Activated CD8-positive, alpha-beta memory T cell treated with anti-CD3 and anti-CD28 coated beads for 36 hours (primary cell): ENCODE data around the gene MPP1. TPM values are rescaled to one million over a fixed set of nuclear protein-coding genes. Genes with fewer than 3 reads are reported as not detected.

Experiments
- CTCF ChIA-PET: fragments of 350-600 bp; sonication (Branson Sonifier 250); formaldehyde crosslinking; loops from one replicate; lab custom pipeline; 2021; ENCODE audit warnings: antibody characterized with exemption; lab: Charles Lee
- POLR2A ChIA-PET: fragments of 350-600 bp; sonication (Branson Sonifier 250); formaldehyde crosslinking; loops from one replicate; lab custom pipeline; 2021; ENCODE audit warnings: antibody characterized with exemption; lab: Charles Lee
- total RNA-seq, 2 experiments: library from RNA; stranded (reverse); gene quantifications; one replicate each; pipeline ENCODE4 v1.2.3, GENCODE V29; 2021

The MPP1 gene
- total RNA-seq, 2 experiments from 2014 or later, result 15.1 to 15.5 TPM

DNA sequence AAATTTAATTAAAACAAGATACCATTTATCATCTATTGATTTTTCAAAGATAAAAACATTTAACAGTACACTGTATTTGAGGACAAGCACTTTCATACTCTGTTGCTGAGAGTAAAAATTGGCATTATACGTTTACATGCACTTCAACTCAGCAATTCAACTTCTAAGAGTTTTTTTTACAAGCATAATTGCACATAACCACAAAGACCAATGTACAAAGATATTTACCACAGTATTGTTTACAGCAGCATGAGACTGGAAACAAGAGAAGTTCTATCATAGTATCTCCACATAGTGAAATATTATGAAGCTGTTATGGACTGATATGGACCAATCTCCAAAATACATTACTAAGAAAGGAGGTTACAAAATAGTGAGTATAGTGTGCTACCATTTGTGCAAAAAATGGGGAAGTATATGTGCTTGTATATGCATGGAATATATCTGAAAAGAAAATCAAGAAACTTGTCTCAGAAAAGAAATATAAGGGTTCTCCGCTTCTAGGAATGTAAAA is 65.3 kb downstream of the MPP1 start:
- POLR2A ChIA-PET, result no interaction called here

DNA sequence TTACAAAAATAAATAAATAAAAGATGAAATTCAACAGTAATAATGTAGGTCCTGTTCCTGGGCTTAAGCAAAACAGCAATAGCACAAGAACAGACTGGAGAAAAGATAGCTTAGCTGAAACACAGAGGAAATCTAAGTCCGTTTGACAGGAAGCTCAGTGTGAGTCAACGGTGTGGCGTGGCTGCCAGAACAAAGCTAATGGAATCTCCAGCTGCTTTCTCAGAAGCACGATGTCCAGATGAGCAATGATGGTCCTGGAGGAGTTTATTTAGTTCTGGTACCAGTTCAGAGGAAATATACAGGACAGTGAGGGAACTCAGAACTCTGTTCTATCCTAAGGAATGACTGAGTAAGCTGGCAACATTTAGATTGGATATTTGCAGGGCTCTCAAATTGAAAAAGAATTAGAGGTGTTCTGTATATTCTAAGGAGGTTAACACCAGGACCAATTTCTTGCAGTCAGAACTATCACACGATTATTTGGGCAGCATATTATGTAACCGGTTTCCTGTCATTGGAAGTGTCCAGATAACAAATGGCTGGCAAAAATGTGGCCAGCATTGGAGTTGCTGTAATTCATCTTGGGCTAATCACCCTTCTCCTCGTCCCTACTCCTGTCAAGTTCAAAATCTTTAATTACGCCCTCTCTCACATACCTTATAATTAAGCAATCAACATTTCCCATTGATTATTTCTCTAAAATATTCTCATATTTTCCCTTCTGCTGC is 67.1 kb downstream of the MPP1 start:
- CTCF ChIA-PET, result interaction anchor here (0.8 kb wide), 1 partner anchor 11 kb away, joined by 5 read pairs; no protein-coding TSS in a partner anchor
- POLR2A ChIA-PET, result interaction anchor here (1.2 kb wide), 1 partner anchor 9 kb away, joined by 3 read pairs; no protein-coding TSS in a partner anchor

More for the DNA sequence above, 65.3 kb downstream of the MPP1 start:
- CTCF ChIA-PET, result interaction anchor here (1.0 to 1.3 kb wide), 3 partner anchors 9 to 11 kb away, joined by 3 read pairs; no protein-coding TSS in a partner anchor

DNA sequence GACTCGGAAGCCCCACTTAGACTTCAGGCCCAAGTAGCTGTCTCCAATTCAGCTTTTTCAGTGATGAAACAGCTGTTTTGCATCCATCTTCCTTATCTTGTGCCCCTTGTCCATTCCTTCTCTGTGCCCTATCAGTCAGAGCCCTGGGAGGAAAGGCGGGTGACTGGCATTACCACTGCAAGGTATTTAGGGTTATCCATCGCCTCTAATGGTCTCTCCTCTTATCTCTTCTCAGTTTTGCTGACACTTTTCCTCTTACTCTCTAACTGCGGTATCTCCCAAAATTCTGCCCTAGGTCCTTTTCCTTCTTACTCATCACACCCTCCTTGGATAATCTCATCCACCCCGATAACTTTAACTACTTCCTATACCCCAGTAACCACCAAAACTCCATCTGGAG is 68.1 kb downstream of the MPP1 start:
- POLR2A ChIA-PET, result interaction anchor here (1.2 kb wide), 1 partner anchor 8 kb away, joined by 3 read pairs; no protein-coding TSS in a partner anchor
- CTCF ChIA-PET, result interaction anchor here (0.8 kb wide), 1 partner anchor 12 kb away, joined by 5 read pairs; no protein-coding TSS in a partner anchor

DNA sequence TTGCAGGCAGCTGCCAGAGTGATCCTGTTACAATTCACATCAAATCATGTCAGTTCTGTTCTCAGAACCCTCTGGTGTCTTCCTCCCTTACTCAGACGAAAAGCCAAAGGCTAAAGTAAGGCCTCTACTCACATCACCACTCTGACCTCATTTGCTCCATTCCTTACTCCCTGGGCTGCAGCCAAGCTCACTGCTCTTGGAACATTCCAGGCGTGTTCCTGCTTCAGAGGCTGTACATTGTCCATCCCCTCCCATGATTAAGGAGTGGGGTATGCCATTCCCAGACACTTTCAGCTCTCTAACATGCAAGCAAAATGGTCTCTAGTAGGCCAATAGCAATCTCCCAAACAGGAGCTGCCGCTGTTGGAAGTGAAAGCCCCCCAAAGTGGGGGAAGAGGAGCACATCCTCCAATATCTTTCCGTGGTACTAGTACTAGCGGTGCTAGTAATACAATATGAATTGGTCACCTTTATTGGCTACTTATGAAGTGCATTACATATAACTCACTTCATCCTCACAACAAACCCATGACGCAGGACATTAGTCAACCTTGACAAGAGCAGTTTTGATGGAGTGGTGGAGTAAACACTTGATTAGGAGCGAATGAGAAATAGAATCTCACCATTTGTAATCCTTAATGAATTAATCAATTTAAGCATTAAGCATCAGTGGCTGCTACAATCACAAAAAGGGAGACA is 69.4 kb downstream of the MPP1 start:
- POLR2A ChIA-PET, result no interaction called here
- CTCF ChIA-PET, result interaction anchor here (1.5 kb wide), 1 partner anchor 13 kb away, joined by 6 read pairs; no protein-coding TSS in a partner anchor

DNA sequence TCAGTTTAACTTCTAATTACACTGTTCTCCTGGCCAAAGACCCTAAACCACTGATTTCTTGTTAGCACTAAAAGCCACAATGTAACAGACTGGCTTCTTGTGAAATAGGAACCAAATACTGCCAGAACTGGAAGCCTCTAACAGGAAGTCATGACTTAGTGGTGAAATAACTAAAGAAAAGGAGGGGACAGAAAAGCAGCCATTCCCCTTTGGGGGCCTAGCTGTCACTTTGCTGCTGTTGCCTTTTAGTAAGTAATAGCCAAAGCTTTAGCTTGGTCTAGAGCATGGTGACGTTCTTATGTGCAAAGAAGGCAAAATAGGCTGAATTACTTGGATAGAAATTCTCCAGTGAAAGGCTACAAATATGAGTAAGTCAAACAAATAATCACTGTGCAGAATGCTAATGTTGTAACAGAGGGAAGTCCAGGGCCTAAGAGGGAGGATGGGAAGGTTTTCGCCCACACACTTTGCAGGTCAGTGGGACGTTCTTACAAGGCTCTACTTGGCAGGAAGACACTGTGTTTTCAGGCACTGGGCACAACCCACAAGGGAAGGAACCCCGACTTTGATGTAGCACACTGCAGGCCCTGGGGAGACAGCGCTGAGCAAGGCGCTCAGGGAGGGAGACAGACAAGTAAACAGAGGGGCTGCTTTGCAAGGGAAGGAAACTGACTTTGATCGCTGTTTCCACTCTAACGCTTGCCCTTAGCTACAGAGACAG is 71.1 kb downstream of the MPP1 start:
- CTCF ChIA-PET, result interaction anchor here (0.7 to 1.2 kb wide), 2 partner anchors 14 to 16 kb away, joined by 3 read pairs; no protein-coding TSS in a partner anchor
- POLR2A ChIA-PET, result interaction anchor here (0.7 kb wide), 1 partner anchor 21 kb away, joined by 3 read pairs; no protein-coding TSS in a partner anchor

DNA sequence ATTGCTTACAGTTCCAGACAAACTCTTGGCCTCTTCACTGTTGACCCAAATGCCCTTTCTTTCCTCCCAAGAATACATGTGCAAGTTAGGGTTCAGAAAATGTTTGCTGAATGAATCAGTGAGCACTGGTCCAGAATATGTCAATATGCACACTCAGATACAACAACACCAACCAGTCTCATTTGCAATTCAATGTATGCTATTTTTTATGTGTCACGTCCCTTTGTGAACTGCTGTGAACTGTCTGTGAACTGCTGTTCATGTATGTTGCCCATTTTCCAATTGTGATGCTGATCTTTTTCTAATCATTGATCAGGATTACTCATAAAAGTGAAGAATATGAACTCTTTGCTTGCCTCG is 72.2 kb downstream of the MPP1 start:
- ChIA-PET POLR2A (no interaction called here), CTCF (interaction anchor here (1.1 to 1.5 kb wide), 4 partner anchors 8 to 18 kb away, joined by 3 to 6 read pairs (median 4); partner anchors contain the start of gene GAB3)

DNA sequence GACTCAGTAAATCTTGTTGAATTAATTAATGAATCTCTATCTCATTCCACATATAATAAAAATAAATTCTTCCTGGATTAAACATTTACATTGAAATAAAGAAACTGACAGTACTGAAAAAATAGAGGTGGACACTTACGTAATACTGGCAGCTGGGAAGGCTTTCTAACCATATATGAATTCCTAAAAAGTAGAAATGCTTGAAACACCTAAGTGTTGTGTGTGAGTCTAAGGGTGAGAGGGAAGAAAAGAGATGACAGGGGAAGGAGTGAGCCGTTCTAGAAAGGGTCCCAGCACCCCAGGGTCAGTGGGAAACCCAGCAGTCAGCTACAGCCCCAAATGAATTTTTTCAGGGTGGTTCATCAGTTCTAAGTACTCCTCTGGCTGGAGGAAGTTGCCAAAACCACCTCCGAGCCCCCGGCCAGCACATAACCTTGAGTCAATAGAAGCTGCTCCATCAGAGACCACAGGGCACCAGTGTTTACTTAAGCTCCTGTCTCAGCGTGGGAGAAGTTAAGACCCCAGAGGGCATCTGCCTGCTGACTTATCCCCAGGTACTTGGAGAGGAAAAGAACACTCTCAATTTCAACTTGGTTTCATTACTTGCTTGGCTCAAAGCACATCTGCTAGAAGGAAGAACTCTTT is 72.7 kb downstream of the MPP1 start:
- ChIA-PET CTCF (interaction anchor here (1.1 to 1.5 kb wide), 5 partner anchors 8 to 18 kb away, joined by 3 to 6 read pairs (median 4); partner anchors contain the start of gene GAB3), POLR2A (interaction anchor here (1.2 kb wide), 1 partner anchor 14 kb away, joined by 4 read pairs; no protein-coding TSS in a partner anchor)

DNA sequence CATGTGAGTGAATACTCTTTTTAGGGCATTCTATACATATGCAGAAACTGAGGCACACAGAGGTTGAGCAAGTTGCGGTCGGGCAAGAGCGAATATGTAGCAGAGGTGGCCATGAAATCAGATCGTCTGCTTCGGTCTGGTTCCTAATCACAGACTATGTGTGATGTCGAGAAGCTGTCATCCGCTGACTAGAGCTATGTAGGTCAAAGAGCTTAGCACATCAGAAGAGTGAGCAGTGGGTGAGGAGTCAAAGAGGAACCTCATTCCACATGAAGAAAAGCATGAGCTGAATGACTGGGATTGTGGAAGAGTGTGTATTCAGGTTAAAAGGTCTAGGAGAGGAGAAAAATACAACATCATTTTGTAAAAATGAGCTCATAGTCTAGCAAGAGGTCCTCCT is 73.4 kb downstream of the MPP1 start:
- ChIA-PET POLR2A (interaction anchor here (1.2 kb wide), 1 partner anchor 13 kb away, joined by 4 read pairs; no protein-coding TSS in a partner anchor), CTCF (interaction anchor here (1.2 to 1.5 kb wide), 3 partner anchors 15 to 19 kb away, joined by 4 to 6 read pairs (median 4); partner anchors contain the start of gene GAB3)

DNA sequence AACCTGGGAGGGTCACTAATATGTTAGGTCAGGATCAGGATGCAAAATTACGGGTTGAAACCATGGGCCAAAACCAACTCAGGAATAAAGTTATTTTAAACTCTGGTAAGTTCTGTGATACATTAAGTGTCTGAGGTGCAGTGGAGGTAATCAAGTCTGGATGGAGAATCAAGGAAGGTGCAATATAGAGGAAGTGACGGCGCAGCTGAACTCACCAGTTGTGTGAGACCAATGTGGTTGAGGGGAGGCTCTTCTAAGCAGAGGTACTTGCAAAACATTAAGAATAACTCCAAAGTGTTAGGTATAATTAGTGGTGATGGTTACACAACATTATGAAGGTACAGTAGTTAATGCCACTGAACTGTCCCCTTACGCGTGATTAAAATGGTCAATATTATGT is 74.1 kb downstream of the MPP1 start:
- CTCF ChIA-PET, result no interaction called here
- POLR2A ChIA-PET, result no interaction called here

DNA sequence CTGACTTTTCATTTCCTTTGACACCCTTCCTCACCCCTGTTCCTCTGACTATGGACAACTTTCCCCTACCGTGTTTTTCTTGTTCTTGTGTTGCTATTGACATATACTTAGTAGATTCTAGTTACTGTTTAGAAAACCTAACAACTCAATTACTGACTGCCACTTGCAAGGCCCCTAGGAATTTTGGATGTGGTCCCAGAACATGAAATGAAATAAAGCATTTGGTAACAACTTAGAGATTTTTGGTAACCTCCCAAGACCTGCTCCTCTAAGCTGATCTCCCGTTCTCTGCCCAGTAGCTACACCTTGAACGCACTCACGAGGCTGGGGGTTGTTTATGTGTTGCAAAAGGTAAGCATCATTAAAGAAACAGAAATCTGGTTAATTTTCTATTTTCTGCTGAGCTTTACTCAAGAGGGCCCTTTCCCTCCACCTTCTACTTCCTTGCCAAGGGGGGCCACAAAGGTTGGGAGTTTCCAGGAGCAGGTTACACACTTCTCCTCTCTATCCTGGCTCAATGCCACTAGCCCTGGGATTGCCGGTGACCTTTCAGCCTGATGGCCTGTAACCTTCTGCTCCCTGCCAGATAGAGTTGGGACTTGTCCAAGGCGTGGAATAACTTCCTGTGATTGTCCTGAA is 74.9 kb downstream of the MPP1 start:
- POLR2A ChIA-PET, result no interaction called here
- CTCF ChIA-PET, result interaction anchor here (1.7 to 2.4 kb wide), 2 partner anchors 11 to 18 kb away, joined by 5 to 9 read pairs; no protein-coding TSS in a partner anchor

DNA sequence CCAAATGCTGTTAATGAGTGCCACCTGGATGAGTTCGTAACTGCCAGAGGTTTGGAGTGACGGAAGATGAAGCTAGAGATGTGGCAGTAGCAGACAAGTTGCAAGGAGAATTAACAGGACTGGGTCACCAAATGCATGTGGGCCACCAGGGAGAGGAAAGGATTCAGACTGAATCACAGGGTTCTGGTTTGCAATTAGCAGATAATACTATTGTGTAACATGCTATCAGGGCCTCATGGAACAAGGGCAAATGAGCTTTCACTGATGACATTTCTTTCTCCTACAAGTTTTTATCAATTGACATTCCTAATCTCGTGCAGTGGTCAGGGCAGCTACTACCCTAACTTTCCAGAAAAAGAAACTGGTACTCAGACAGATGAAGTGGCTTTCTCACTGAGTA is 75.8 kb downstream of the MPP1 start:
- ChIA-PET CTCF (interaction anchor here (1.1 to 2.4 kb wide), 4 partner anchors 10 to 19 kb away, joined by 3 to 9 read pairs (median 4); no protein-coding TSS in a partner anchor), POLR2A (interaction anchor here (0.9 to 1.5 kb wide), 2 partner anchors 8 to 10 kb away, joined by 3 to 4 read pairs; no protein-coding TSS in a partner anchor)

Other genes starting within 250 kb of the MPP1 start
- not detected for gene CTAG1A, start 220.4 kb downstream of the MPP1 start, total RNA-seq
- not detected for gene CTAG1B, start 186.2 kb downstream of the MPP1 start, total RNA-seq
- 10 to 100 TPM; 46.5 to 48.2 TPM for gene CTAG2, start 151.9 kb downstream of the MPP1 start, total RNA-seq
- gene GAB3, start 54.4 kb downstream of the MPP1 start, total RNA-seq, result 1 to 10 TPM; 5.6 to 6.0 TPM
- gene DKC1, start 42.6 kb downstream of the MPP1 start, total RNA-seq, result 100 to 1,000 TPM; 202 to 203 TPM
- not detected for gene SMIM9, start 29.2 kb upstream of the MPP1 start, total RNA-seq
- gene F8A1, start 80.9 kb upstream of the MPP1 start, total RNA-seq, result 10 to 100 TPM; 43.8 to 46.8 TPM
- 10 to 100 TPM; 10.1 to 10.2 TPM for gene F8, start 217.2 kb upstream of the MPP1 start, total RNA-seq
- 100 to 1,000 TPM in 1 of 2 experiments, 10 to 100 TPM in 1; 94.8 to 102 TPM for gene FUNDC2, start 221.4 kb upstream of the MPP1 start, total RNA-seq